ENCODE measurements around the gene FAM50B. TPM values are rescaled to one million over a fixed set of nuclear protein-coding genes. Genes with fewer than 3 reads are reported as not detected.

The FAM50B gene
- total RNA-seq, 1 donor from 2014 or later = 4.4 TPM

- DNase-seq (ENCODE audit: low read depth in 2 of 2) = no peak
These were observed 29.7 kb upstream of the FAM50B start for GRCh38 chr6:3819161-3820110.

- no peak for DNase-seq (ENCODE audit: low read depth in 2 of 2)
These were observed 28.6 kb upstream of the FAM50B start for GRCh38 chr6:3820563-3820962.

GRCh38 chr6:3822747-3823445, 26.3 kb upstream of the FAM50B start:
- no peak for DNase-seq (ENCODE audit: low read depth in 2 of 2)

GRCh38 chr6:3823671-3824070, 25.5 kb upstream of the FAM50B start:
- peak in 1 of 2 donors; percentile 48 for DNase-seq (ENCODE audit: low read depth in 2 of 2)

GRCh38 chr6:3825331-3825831, 23.8 kb upstream of the FAM50B start:
- DNase-seq (ENCODE audit: low read depth in 2 of 2) = peak; percentile 79 to 95

- peak; percentile 92 to 99 for DNase-seq (ENCODE audit: low read depth in 2 of 2)
These were observed 23.2 kb upstream of the FAM50B start for GRCh38 chr6:3825851-3826581.

- no peak for DNase-seq (ENCODE audit: low read depth in 2 of 2)
These were observed 19.9 kb upstream of the FAM50B start for GRCh38 chr6:3829285-3829684.

GRCh38 chr6:3830806-3831205, 18.4 kb upstream of the FAM50B start:
- DNase-seq (ENCODE audit: low read depth in 2 of 2) = no peak

- DNase-seq (ENCODE audit: low read depth in 2 of 2) = peak in 1 of 2 donors; percentile 51
These were observed 17.2 kb upstream of the FAM50B start for GRCh38 chr6:3831761-3832530.

GRCh38 chr6:3835055-3835731, 14.0 kb upstream of the FAM50B start:
- no peak for DNase-seq (ENCODE audit: low read depth in 2 of 2)

GRCh38 chr6:3835785-3836184, 13.4 kb upstream of the FAM50B start:
- DNase-seq (ENCODE audit: low read depth in 2 of 2) = no peak

GRCh38 chr6:3836566-3836965, 12.6 kb upstream of the FAM50B start:
- no peak for DNase-seq (ENCODE audit: low read depth in 2 of 2)

- DNase-seq (ENCODE audit: low read depth in 2 of 2) = no peak
These were observed 11.4 kb upstream of the FAM50B start for GRCh38 chr6:3837781-3838180.

GRCh38 chr6:3838992-3839867, 9.9 kb upstream of the FAM50B start:
- DNase-seq (ENCODE audit: low read depth in 2 of 2) = no peak

- DNase-seq (ENCODE audit: low read depth in 2 of 2) = no peak
These were observed 8.1 kb upstream of the FAM50B start for GRCh38 chr6:3841066-3841454.

GRCh38 chr6:3841711-3842565, 7.2 kb upstream of the FAM50B start:
- DNase-seq (ENCODE audit: low read depth in 2 of 2) = no peak

- DNase-seq (ENCODE audit: low read depth in 2 of 2) = no peak
These were observed 5.6 kb upstream of the FAM50B start for GRCh38 chr6:3843379-3844096.

GRCh38 chr6:3844097-3844463, 5.1 kb upstream of the FAM50B start:
- DNase-seq (ENCODE audit: low read depth in 2 of 2) = no peak

All from dermis microvascular lymphatic vessel endothelial cell (primary cell).